HG03066 (cell line): ENCODE data around the gene ARID1A.

Experiments used
- ATAC-seq: cut with Tn5 transposase; IDR thresholded peaks from one replicate; pipeline ENCODE4 v1.9.1; 2021; ENCODE audit warnings: low read depth; ENCODE audit not compliant: unreplicated experiment

The ARID1A gene

GRCh38 chr1:26822737-26823395, 127.1 kb downstream of the ARID1A start:
- ATAC-seq, result no peak

- ATAC-seq, result no peak
Observed at GRCh38 chr1:26824731-26825130, 128.9 kb downstream of the ARID1A start.

- ATAC-seq, result no peak
Observed at GRCh38 chr1:26826261-26827105, 130.7 kb downstream of the ARID1A start, which contains the start of gene ZDHHC18. Gene ZDHHC18 (plus strand): TSS chr1:26826688. CDS start chr1:26826805, 117 bp downstream.

- no peak for ATAC-seq
Observed at GRCh38 chr1:26827106-26827604, 131.3 kb downstream of the ARID1A start.

- no peak for ATAC-seq
Observed at GRCh38 chr1:26827663-26828062, 131.8 kb downstream of the ARID1A start.

- no peak for ATAC-seq
Observed at GRCh38 chr1:26828411-26828991, 132.7 kb downstream of the ARID1A start.

- no peak for ATAC-seq
Observed at GRCh38 chr1:26829184-26829911, 133.5 kb downstream of the ARID1A start.

- ATAC-seq, result no peak
Observed at GRCh38 chr1:26831059-26831458, 135.2 kb downstream of the ARID1A start.
